Liver (tissue), 3 donors: ENCODE measurements around the gene DHRS3.
"Not testable (repeated sequence)": the region's sequence is repeated elsewhere in the genome, so short reads cannot be mapped to it uniquely, and the experiment has no call there.

Experiments used
- ATF3 ChIP-seq: IDR thresholded peaks from 2 replicates; pipeline ENCODE4 v1.6.1; 2016; ENCODE audit warnings: antibody characterized with exemption
- GABPA ChIP-seq, 2 donors: IDR thresholded peaks in 1 of 2; conservative IDR thresholded peaks in 1 of 2; 2 replicates each; pipeline ENCODE4 v1.6.1; 2016; ENCODE audit warnings: antibody characterized with exemption in 2 of 2, mild to moderate bottlenecking in 1 of 2, moderate library complexity in 1 of 2
- RAD21 ChIP-seq, 2 donors: IDR thresholded peaks; 2 replicates each; pipeline ENCODE4 v1.6.1; 2016; ENCODE audit warnings: antibody characterized with exemption in 2 of 2, mild to moderate bottlenecking in 2 of 2
- REST ChIP-seq: IDR thresholded peaks from 2 replicates; pipeline ENCODE4 v1.6.1; 2016; ENCODE audit warnings: antibody characterized with exemption, mild to moderate bottlenecking
- RXRA ChIP-seq, 2 donors: IDR thresholded peaks; 2 replicates each; pipeline ENCODE4 v1.6.1; 2017 to 2018; ENCODE audit warnings: antibody characterized with exemption in 2 of 2, mild to moderate bottlenecking in 1 of 2
- SP1 ChIP-seq: IDR thresholded peaks from 2 replicates; pipeline ENCODE4 v1.6.1; 2018; ENCODE audit warnings: antibody characterized with exemption, mild to moderate bottlenecking
- TAF1 ChIP-seq: conservative IDR thresholded peaks from 2 replicates; pipeline ENCODE4 v1.6.1; 2016; ENCODE audit warnings: antibody characterized with exemption, mild to moderate bottlenecking
- YY1 ChIP-seq: IDR thresholded peaks from 2 replicates; pipeline ENCODE4 v1.6.1; 2016; ENCODE audit warnings: antibody characterized with exemption, mild to moderate bottlenecking
- TF ChIP-seq, protein P1 (sequence below): fragments of 150-350 bp; IDR thresholded peaks from 2 replicates; pipeline ENCODE4 v1.5.1; 2017; ENCODE audit warnings: improper control_type of control experiment, low read depth, low read length; ENCODE audit not compliant: missing input control
- TF ChIP-seq, protein P2 (sequence below): IDR thresholded peaks from 2 replicates; pipeline ENCODE4 v1.6.1; 2016; ENCODE audit warnings: antibody characterized with exemption
- donor health status: healthy.
- donor health status: healthy.

DNA sequence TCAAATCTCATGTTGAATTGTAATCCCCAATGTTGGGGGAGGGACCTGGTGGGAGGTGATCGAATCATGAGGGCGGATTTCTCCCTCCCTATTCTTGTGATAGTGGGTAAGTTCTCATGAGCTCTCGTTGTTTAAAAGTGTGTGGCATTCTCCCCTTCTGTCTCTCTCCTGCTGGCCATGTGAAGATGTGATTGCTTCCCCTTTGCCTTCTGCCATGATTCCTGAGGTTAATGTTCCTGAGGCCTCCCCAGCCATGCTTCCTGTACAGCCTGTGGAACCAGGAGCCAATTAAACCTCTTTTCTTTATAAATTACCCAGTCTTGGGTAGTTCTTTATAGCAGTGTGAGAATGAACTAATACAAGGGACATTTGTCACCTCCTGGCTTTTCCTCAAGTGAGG, 53.8 kb downstream of the DHRS3 start:
- TF ChIP-seq, protein P1, sequence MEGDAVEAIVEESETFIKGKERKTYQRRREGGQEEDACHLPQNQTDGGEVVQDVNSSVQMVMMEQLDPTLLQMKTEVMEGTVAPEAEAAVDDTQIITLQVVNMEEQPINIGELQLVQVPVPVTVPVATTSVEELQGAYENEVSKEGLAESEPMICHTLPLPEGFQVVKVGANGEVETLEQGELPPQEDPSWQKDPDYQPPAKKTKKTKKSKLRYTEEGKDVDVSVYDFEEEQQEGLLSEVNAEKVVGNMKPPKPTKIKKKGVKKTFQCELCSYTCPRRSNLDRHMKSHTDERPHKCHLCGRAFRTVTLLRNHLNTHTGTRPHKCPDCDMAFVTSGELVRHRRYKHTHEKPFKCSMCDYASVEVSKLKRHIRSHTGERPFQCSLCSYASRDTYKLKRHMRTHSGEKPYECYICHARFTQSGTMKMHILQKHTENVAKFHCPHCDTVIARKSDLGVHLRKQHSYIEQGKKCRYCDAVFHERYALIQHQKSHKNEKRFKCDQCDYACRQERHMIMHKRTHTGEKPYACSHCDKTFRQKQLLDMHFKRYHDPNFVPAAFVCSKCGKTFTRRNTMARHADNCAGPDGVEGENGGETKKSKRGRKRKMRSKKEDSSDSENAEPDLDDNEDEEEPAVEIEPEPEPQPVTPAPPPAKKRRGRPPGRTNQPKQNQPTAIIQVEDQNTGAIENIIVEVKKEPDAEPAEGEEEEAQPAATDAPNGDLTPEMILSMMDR, result not testable (repeated sequence)
- TF ChIP-seq TAF1; YY1; RAD21 (IDR thresholded peaks at IDR 0.05); REST; RXRA (IDR thresholded peaks at IDR 0.05); ATF3; SP1; GABPA (IDR thresholded peaks at IDR 0.05 in 1 of 2, conservative IDR thresholded peaks at IDR 0.05 in 1 of 2): not testable (repeated sequence)
- TF ChIP-seq, protein P2, sequence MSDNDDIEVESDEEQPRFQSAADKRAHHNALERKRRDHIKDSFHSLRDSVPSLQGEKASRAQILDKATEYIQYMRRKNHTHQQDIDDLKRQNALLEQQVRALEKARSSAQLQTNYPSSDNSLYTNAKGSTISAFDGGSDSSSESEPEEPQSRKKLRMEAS, result not testable (repeated sequence)
